ENCODE data around the gene EXOC2. TPM values are rescaled to one million over a fixed set of nuclear protein-coding genes. Genes with fewer than 3 reads are reported as not detected.

Gene EXOC2
- total RNA-seq, 1 donor from 2014 or later = 46.5 TPM

GRCh38 chr6:593907-594212 lies 99.1 kb downstream of the EXOC2 start:
- Histone ChIP-seq H2AFZ (replicated peaks) (no peak overlapping the region), H3K9me3 (ENCODE audit: low read depth) (no peaks in the 10 kb centered on the region), H3K4me2 (no peak overlapping the region), H3K79me2 (ENCODE audit: low read depth) (no peaks in the 10 kb centered on the region), H3K4me1 (peaks cover 11% of the 10 kb centered on the region), H3K27ac (no peak overlapping the region), H3K4me3 (no peak overlapping the region), H3K9ac (no peak overlapping the region), H3F3A (ENCODE audit: low read depth) (peaks cover 12% of the 10 kb centered on the region), H3K36me3 (no peaks in the 10 kb centered on the region), H3K27me3 (no peaks in the 10 kb centered on the region), H4K20me1 (ENCODE audit: low read depth) (peaks cover 11% of the 10 kb centered on the region)
- Mint-ChIP-seq H3K4me1 (peaks cover 9% of the 10 kb centered on the region), H3K9me3 (no peaks in the 10 kb centered on the region), H3K36me3 (peaks cover 16% of the 10 kb centered on the region), H3K27me3 (ENCODE audit: insufficient read depth, low read depth) (peaks cover 2% of the 10 kb centered on the region), H3K27ac (no peak overlapping the region), H3K4me3 (no peak overlapping the region)
- peak; percentile 38 for DNase-seq (ENCODE audit: low spot score)
- TF ChIP-seq CTCF (IDR thresholded peaks at IDR 0.05) = no peak

GRCh38 chr6:593139-593906 lies 99.6 kb downstream of the EXOC2 start:
- H3K36me3 ChIP-seq = no peaks in the 10 kb centered on the region
- Mint-ChIP-seq H3K27ac (no peak overlapping the region), H3K27me3 (ENCODE audit: insufficient read depth, low read depth) (peaks cover 2% of the 10 kb centered on the region), H3K4me1 (peaks cover 9% of the 10 kb centered on the region), H3K36me3 (peaks cover 17% of the 10 kb centered on the region), H3K4me3 (no peak overlapping the region), H3K9me3 (no peaks in the 10 kb centered on the region)
- H3K4me1 ChIP-seq = peaks cover 11% of the 10 kb centered on the region
- H3K9me3 ChIP-seq (ENCODE audit: low read depth) = no peaks in the 10 kb centered on the region
- no peak overlapping the region for H3K27ac ChIP-seq
- no peak overlapping the region for H2AFZ ChIP-seq (replicated peaks)
- H3F3A ChIP-seq (ENCODE audit: low read depth) = peaks cover 12% of the 10 kb centered on the region
- H3K79me2 ChIP-seq (ENCODE audit: low read depth) = no peaks in the 10 kb centered on the region
- peaks cover 11% of the 10 kb centered on the region for H4K20me1 ChIP-seq (ENCODE audit: low read depth)
- peak; percentile 76 for DNase-seq (ENCODE audit: low spot score)
- H3K27me3 ChIP-seq = no peaks in the 10 kb centered on the region
- H3K4me2 ChIP-seq = no peak overlapping the region
- H3K4me3 ChIP-seq = no peak overlapping the region
- H3K9ac ChIP-seq = no peak overlapping the region
- TF ChIP-seq EZH2phosphoT487 (IDR thresholded peaks at IDR 0.05) (no peak), CTCF (IDR thresholded peaks at IDR 0.05) (peak; percentile 84), EZH2 (IDR thresholded peaks at IDR 0.05) (no peak)

GRCh38 chr6:589090-589489 lies 103.8 kb downstream of the EXOC2 start:
- H3K27ac ChIP-seq = no peak overlapping the region
- H3K9me3 ChIP-seq (ENCODE audit: low read depth) = no peaks in the 10 kb centered on the region
- H2AFZ ChIP-seq (replicated peaks) = no peak overlapping the region
- H3F3A ChIP-seq (ENCODE audit: low read depth) = peaks cover 2% of the 10 kb centered on the region
- H3K4me1 ChIP-seq = peaks cover 8% of the 10 kb centered on the region
- H3K9me3 Mint-ChIP-seq = no peaks in the 10 kb centered on the region
- peaks cover 14% of the 10 kb centered on the region for H3K4me1 Mint-ChIP-seq
- DNase-seq (ENCODE audit: low spot score) = no peak
- H3K36me3 Mint-ChIP-seq = peaks cover 15% of the 10 kb centered on the region
- no peak overlapping the region for H3K4me2 ChIP-seq
- no peak overlapping the region for H3K4me3 ChIP-seq
- H3K9ac ChIP-seq = no peak overlapping the region
- no peaks in the 10 kb centered on the region for H3K79me2 ChIP-seq (ENCODE audit: low read depth)
- no peaks in the 10 kb centered on the region for H3K36me3 ChIP-seq
- peaks cover 16% of the 10 kb centered on the region for H4K20me1 ChIP-seq (ENCODE audit: low read depth)
- H3K27me3 Mint-ChIP-seq (ENCODE audit: insufficient read depth, low read depth) = peaks cover 2% of the 10 kb centered on the region
- no peaks in the 10 kb centered on the region for H3K27me3 ChIP-seq
- no peak overlapping the region for H3K4me3 Mint-ChIP-seq
- TF ChIP-seq EZH2 (IDR thresholded peaks at IDR 0.05) (no peak), CTCF (IDR thresholded peaks at IDR 0.05) (no peak), EZH2phosphoT487 (IDR thresholded peaks at IDR 0.05) (no peak)
- H3K27ac Mint-ChIP-seq = no peak overlapping the region
